Psoas muscle (tissue), 8 donors: ENCODE data around the gene INAVA. TPM values are rescaled to one million over a fixed set of nuclear protein-coding genes. Genes with fewer than 3 reads are reported as not detected.

Experiments
- ATAC-seq, 4 donors: fragments of 200-7000 bp; cut with Tn5 transposase; one replicate each; pipeline ENCODE4 v1.9.1; 2020; ENCODE audit warnings: moderate library complexity in 3 of 4, mild to moderate bottlenecking in 2 of 4
- DNase-seq, 2 donors: peaks; one replicate each; pipeline ENCODE4 v3.0.0-alpha.2; 2020
- H3K27ac ChIP-seq: fragments of 200-600 bp; one replicate; pipeline ENCODE4 v1.8.0; 2022
- H3K27me3 ChIP-seq, 3 donors: fragments of 200-600 bp in 1 of 3; one replicate each; pipeline versions ENCODE4 v1.6.1 to v1.8.0; 2013 to 2022; ENCODE audit warnings: low read length in 2 of 3, mild to moderate bottlenecking in 2 of 3, moderate library complexity in 1 of 3; ENCODE audit not compliant: insufficient read depth in 3 of 3
- H3K36me3 ChIP-seq, 2 donors: fragments of 200-600 bp in 1 of 2; one replicate each; pipeline versions ENCODE4 v1.6.1 to v1.8.0; 2013 to 2022; ENCODE audit warnings: low read depth in 1 of 2, mild to moderate bottlenecking in 1 of 2, moderate library complexity in 1 of 2; ENCODE audit not compliant: insufficient read depth in 1 of 2
- H3K4me1 ChIP-seq: fragments of 200-600 bp; one replicate; pipeline ENCODE4 v1.8.0; 2022
- H3K4me3 ChIP-seq: fragments of 200-600 bp; one replicate; pipeline ENCODE4 v1.8.0; 2022; ENCODE audit warnings: mild to moderate bottlenecking
- H3K9me3 ChIP-seq: fragments of 200-600 bp; one replicate; pipeline ENCODE4 v1.8.0; 2022
- WGBS, 3 donors: extraction: QIAGEN DNeasy Blood & Tissue Kit; methylation state at CpG; one replicate each; pipeline versions ENCODE4 v1.1.6 to v1.1.7; 2013; 5-methylcytosine and 5-hydroxymethylcytosine counted together
- intact Hi-C, 2 donors: fragments of 100-400 bp; cut with DNase I; formaldehyde crosslinking; loops; one replicate each; pipeline versions ENCODE4 v1.11.0 to v1.14.2; 2022
- polyA plus RNA-seq, 3 donors: library from polyadenylated mRNA; stranded (reverse); fragments of 200-250 nt; gene quantifications; one replicate each; pipeline ENCODE4 v1.2.3, GENCODE V29; 2013
- total RNA-seq, 4 donors: library from RNA; stranded (reverse); fragmentation: NEBNext Ultra II Directional in 2 of 4; extraction: Animal tissue kit (Norgen Biotek cat#: 25700) in 2 of 4; gene quantifications; one replicate each; pipeline versions ENCODE4 v1.2.1 to v1.2.4, GENCODE V29; 2021 to 2023
- TF ChIP-seq, protein P1 (sequence below): fragments of 200-600 bp; IDR thresholded peaks from one replicate; pipeline ENCODE4 v1.8.0; 2022; ENCODE audit warnings: antibody characterized with exemption
- donor health status: healthy with polysubstance abuse.
- donor health status: DM: no; HTN: no; CAD: no; lungs with moderate emphysema.
- donor health status: Bipolar disorder and iron deficiency.
- donor health status: healthy.
- donor health status: DM: yes; HTN: yes; CAD: no.
- donor health status: DM: no; HTN: no; CAD: no.
- donor health status: DM: no; HTN: no; CAD: no.
- donor health status: DM: yes; HTN: yes; CAD: no.

The INAVA gene
- total and polyA plus RNA-seq, 7 donors: 0.04 TPM; not detected in 6

DNA sequence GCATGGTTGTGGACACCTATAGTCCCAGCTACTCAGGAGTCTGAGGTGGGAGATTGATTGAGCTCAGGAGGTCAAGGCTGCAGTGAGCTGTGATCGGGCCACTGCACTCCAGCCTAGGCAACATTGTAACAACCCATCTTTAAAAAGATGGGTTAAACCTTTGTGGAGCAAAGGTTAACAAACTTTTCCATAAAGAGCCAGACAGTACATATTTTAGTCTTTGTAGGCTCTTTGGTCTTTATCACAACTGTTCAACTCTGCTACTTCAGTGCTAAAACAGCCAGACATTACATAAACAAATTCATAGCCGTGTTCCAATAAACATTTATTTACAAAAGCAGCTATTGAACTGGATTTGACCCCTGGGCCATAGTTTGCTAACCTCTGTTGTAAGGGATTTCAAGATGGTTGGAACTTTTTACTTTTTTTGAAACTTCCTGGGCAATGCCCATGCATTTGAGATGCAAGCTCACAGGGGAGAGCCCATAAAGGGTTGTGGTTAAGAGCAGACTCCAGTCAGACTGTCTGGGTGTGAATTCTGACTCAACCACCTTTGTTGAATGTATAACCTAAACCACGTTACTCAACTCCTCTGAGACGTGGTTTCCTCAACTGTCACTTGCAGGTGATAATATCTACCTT lies 10.8 kb downstream of the INAVA start:
- TF ChIP-seq, protein P1, sequence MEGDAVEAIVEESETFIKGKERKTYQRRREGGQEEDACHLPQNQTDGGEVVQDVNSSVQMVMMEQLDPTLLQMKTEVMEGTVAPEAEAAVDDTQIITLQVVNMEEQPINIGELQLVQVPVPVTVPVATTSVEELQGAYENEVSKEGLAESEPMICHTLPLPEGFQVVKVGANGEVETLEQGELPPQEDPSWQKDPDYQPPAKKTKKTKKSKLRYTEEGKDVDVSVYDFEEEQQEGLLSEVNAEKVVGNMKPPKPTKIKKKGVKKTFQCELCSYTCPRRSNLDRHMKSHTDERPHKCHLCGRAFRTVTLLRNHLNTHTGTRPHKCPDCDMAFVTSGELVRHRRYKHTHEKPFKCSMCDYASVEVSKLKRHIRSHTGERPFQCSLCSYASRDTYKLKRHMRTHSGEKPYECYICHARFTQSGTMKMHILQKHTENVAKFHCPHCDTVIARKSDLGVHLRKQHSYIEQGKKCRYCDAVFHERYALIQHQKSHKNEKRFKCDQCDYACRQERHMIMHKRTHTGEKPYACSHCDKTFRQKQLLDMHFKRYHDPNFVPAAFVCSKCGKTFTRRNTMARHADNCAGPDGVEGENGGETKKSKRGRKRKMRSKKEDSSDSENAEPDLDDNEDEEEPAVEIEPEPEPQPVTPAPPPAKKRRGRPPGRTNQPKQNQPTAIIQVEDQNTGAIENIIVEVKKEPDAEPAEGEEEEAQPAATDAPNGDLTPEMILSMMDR: no peak
- H3K27me3 ChIP-seq: no peaks in the 10 kb centered on the region
- WGBS, 3 donors: 84 to 88% (median 85%) methylated on average over 4 of the region's 4 CpGs
- no peaks in the 10 kb centered on the region for H3K36me3 ChIP-seq
- no peak for ATAC-seq
- intact Hi-C loops: no loop called here
- H3K4me1 ChIP-seq: no peaks in the 10 kb centered on the region
- H3K27ac ChIP-seq: no peak overlapping the region
- H3K4me3 ChIP-seq: no peak overlapping the region
- no peaks in the 10 kb centered on the region for H3K9me3 ChIP-seq
- no peak for DNase-seq

DNA sequence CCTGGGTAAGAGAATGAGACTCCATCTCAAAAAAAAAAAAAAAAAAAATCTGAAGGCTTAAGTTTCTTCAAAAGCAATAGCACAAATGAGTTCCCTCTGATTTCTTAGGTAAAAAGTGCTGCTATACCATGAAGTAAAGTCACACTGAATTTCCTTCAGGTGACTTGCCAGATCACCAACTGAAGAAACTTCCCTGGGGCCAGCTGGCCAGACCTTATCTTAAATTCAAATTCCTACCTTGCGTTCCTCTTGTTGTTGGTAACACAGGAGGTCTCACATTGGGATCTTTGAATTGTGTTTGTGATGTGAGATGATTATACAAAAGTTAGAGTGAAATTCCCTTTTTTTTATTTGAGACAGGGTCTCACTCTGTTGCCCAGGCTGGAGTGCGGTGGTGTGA lies 11.8 kb downstream of the INAVA start:
- no peak overlapping the region for H3K27ac ChIP-seq
- WGBS, 3 donors: 96 to 98% (median 98%) methylated on average over 2 of the region's 2 CpGs
- DNase-seq (no peak), ATAC-seq (no peak)
- H3K36me3 ChIP-seq: no peaks in the 10 kb centered on the region
- no peaks in the 10 kb centered on the region for H3K9me3 ChIP-seq
- no peak overlapping the region for H3K4me3 ChIP-seq
- no peaks in the 10 kb centered on the region for H3K4me1 ChIP-seq
- no peaks in the 10 kb centered on the region for H3K27me3 ChIP-seq
- intact Hi-C loops: no loop called here
- TF ChIP-seq, protein P1: no peak

DNA sequence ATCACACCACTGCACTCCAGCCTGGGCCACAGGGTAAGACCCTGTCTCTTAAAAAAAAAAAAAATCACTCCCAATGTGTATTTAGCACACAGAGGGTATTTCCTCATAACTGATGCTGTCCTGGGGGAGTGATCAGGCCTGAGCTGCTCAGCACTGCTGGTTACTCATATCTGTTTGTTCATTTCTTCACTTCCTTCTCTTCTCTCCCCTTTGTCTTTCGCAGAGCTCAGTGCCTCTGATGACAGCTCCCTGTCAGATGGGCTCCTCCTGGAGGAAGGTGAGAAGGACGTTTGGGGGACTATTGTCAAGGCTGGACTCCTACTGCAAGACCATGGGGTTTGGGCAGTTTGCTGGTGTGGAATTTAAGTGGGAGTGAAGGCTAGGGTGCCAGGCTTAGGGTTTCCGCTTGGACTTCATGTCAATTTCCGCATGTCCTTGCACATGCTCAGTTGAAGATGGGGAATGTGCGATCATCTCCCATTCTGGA lies 13.0 kb downstream of the INAVA start:
- intact Hi-C loops: no loop called here
- Histone ChIP-seq H3K27me3 (no peaks in the 10 kb centered on the region), H3K27ac (no peak overlapping the region), H3K4me3 (no peak overlapping the region), H3K4me1 (no peaks in the 10 kb centered on the region), H3K9me3 (no peaks in the 10 kb centered on the region), H3K36me3 (no peaks in the 10 kb centered on the region)
- DNase-seq (no peak), ATAC-seq (no peak)
- WGBS, 3 donors: 85 to 90% (median 89%) methylated on average over 5 of the region's 5 CpGs
- TF ChIP-seq, protein P1: no peak

DNA sequence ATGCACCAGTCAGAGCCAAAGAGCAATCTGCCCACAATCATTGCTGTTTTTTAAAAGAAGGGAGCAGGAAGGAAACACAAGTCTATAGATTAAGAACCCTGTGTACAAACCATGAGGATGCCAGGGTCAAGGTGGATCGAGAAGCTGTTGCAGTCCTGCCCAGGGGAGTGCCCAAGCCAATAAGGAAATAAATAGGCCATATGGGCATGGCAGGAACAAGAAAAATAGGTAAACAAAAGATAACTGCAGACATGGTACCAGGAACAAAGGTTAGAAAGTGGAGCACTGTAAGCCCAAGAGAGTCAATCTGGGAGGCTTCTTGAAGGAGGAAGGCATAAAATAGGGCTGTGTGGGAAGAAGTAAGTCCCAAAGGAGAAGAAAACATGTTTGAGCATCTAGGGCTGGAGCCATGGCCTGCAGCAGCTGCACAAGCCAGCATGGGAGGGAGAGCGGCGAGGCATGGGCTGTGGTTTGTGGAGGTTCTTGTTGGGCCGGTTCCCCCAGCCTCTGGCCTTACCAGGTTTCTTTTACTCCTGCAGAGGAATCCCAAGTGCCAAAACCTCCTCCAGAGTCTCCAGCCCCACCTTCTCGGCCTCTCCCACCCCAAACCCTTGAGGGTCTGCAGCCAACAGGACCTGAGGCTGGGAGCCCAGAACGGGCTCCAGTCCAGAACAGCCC lies 13.6 kb downstream of the INAVA start:
- H3K27ac ChIP-seq: no peak overlapping the region
- H3K4me3 ChIP-seq: no peak overlapping the region
- DNase-seq (no peak), ATAC-seq (no peak)
- H3K36me3 ChIP-seq: no peaks in the 10 kb centered on the region
- intact Hi-C loops: no loop called here
- TF ChIP-seq, protein P1: no peak
- no peaks in the 10 kb centered on the region for H3K27me3 ChIP-seq
- WGBS, 3 donors: 85 to 94% (median 90%) methylated on average over 6 of the region's 6 CpGs
- H3K9me3 ChIP-seq: no peaks in the 10 kb centered on the region
- H3K4me1 ChIP-seq: no peaks in the 10 kb centered on the region
